DND-41 (cell line): Measurements from ENCODE around the gene JARID2.

Experiments used
- CTCF ChIP-seq: IDR thresholded peaks from 2 replicates; pipeline ENCODE4 v1.5.1; 2012; ENCODE audit warnings: borderline replicate concordance, low read length, moderate library complexity, mild to moderate bottlenecking; ENCODE audit not compliant: poor library complexity, severe bottlenecking; ENCODE audit errors: extremely low read depth
- EZH2 ChIP-seq: IDR thresholded peaks from 3 replicates; pipeline ENCODE4 v1.6.1; 2012; ENCODE audit warnings: borderline replicate concordance, low read depth, mild to moderate bottlenecking, moderate library complexity, low read length, inconsistent platforms; ENCODE audit not compliant: severe bottlenecking

DNA sequence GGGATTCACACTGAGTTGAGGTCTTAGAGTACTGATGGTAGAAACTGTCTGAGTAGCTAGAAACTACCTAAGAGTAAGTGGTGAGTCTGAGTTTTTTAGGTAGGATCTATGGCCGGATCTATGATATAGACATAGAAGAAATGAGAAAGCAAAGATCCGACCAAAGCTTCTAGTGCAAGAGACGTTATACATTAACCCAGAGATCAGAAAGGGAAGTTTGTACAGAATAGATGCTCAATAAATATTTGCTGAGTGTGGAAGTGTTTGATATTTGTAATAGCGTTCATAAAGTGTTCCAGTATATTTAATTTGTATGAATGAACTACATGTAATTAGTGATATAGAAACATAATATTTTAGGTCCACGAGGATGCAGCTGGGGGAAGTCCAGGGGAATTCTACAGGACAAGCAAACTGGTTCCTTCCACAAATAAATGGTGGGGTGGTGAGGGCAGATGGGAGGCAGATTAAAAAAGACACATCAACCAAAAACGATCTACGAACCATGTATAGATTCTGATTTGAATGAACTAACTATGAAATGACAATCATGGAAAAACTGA, 31.9 kb upstream of the JARID2 start:
- TF ChIP-seq CTCF (no peak), EZH2 (no peak)
